Stimulated activated CD4-positive, alpha-beta T cell treated with anti-CD3 and anti-CD28 coated beads, Interleukin-4, amount 100 ng/mL, for 48 hours (primary cell): ENCODE data around the gene JPH3.
"Not testable (repeated sequence)": the region's sequence is repeated elsewhere in the genome, so short reads cannot be mapped to it uniquely, and the experiment has no call there.

ENCODE experiments used
- DNase-seq, 2 donors: peaks; one replicate each; pipeline ENCODE4 v3.0.0-alpha.2; 2020; ENCODE audit warnings: low read depth in 2 of 2

JPH3 gene

GRCh38 chr16:87715658-87716057 is 113.3 kb downstream of the JPH3 start:
- DNase-seq, result no peak

DNA sequence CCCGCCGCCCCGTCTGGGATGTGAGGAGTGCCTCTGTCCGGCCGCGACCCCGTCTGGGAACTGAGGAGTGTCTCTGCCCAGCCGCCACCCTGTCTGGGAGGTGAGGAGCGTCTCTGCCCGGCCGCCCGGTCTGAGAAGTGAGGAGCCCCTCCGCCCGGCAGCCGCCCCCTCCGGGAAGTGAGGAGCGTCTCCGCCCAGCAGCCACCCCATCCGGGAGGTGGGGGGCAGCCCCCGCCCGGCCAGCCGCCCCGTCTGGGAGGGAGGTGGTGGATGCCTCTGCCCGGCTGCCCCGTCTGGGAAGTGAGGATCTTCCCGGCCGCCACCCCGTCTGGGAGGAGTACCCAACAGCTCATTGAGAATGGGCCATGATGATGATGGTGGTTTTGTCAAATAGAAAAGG is 116.5 kb downstream of the JPH3 start:
- not testable (repeated sequence) for DNase-seq

DNA sequence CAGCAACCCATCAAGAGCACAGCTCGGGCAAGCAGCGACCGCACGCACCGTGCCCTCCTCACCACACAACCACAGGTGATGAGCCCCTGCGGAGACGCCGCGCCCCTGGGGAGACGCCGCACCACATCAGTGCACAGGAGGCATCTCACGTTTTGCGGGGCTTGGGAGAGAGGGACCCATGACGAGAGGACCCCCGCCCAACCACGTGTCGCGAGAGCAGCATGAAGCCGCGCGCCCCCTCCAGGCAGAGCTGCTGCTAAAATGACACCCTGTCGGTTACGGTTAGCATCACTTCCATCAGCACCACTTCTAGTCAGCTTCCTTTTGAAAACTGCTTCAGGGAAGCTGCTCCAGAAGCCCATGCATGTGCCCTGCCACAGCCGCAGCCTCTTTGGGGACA is 118.1 kb downstream of the JPH3 start:
- DNase-seq, result no peak

DNA sequence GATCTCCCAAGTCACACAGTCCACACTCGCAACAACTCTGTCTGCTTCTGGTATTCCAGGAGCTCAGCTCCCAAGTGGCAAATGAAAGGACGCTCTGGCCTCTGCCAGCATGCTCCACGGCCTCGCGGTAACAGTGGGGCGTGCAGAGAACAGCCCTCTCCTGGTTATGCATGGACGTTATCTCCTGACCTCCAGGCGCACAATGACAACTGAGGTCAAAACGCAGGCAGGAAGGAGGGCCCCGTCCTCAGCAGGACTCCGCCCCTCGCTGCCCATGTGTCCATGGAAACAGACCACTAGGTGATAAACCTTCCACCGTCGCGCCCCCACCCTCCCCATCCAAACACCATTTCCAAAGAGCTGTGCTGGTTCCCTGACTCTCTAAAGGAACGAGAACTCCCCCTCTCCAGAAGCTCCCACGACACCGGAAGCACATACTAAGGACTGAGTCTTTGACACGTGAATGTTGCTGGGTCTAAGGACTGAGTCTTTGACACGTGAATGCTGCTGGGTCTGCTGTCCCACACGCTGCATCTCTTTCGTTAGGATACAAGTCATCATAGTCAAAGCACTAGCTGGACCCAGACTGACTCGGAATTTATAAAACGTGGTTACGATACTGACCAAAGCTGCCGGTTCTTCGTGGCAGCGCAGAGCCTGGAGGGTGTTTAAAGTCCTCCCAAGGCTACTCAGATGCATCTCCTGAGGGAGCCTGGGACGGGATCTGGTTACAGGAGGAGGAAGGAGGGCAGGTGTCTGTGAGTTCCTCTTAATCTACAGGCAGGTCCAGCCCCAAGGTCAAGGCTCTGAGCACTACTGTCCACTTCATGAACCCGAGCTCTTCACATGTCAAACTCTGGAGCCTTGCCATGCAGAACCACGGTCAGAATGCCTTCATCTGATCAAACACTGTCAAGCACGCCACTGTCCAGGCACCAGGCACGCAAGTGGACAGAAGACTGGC is 119.6 kb downstream of the JPH3 start:
- no peak for DNase-seq

DNA sequence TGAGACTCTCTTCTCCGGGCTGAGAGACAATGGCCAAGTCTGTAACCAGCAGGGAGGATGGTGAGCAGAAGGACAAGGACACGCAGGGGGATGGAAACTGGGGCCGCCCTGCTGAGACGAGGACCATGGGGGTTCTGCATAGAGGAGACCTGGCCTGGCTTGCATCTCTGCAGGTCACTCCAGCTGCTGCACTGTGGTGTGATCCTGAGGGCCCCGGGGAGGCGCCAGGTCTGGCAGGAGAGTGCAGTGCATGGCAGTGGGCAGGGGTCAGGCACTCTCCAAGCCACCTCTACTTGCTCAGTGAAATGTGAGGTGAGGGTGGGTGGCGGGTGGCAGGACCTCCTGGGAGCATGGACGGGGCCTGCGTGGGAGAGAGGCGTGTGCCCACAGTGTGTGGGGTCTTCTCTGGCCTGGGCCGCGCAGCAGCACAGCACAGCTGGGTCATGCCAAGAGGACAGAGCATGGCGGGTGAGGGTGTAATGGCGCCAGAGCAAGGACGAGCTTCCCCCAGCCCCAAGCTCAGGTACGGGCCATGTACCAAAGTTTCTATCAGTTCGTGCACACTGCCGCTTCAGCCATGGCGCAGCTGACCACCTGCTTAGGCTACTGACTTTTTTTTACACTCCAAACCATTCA is 120.4 kb downstream of the JPH3 start:
- DNase-seq, result no peak

GRCh38 chr16:87723226-87723623 is 120.9 kb downstream of the JPH3 start:
- DNase-seq, result no peak

GRCh38 chr16:87724490-87725291 is 122.4 kb downstream of the JPH3 start:
- DNase-seq, result no peak

DNA sequence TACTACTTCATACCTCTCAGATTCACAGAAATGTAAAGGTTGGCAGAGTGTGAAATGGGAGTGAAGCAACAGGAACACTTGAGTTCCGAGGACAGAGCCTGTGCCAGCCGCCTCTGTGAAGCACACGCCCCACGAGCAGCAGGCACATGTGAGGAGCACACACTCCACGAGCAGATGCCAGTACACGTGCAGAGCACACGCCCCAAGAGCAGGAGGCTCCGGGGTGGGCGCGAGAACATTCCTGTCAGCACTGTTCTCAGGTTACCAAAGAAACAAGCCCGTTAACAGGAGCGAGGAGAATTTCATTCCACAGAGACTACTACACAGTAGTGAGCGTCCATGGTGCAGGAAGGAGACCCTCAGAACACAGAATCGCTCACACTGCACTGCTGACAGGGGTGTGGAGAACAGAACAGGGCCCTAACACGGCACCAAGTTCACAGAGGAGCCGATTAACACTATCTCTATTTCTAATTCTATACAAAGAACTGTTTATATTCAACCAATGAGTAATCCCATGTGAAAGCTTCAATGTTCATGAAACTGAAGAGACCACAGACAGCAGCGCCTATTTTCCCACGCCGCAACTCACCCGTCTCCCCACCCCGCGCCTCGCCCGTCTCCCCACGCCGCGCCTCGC is 123.4 kb downstream of the JPH3 start:
- no peak for DNase-seq

DNA sequence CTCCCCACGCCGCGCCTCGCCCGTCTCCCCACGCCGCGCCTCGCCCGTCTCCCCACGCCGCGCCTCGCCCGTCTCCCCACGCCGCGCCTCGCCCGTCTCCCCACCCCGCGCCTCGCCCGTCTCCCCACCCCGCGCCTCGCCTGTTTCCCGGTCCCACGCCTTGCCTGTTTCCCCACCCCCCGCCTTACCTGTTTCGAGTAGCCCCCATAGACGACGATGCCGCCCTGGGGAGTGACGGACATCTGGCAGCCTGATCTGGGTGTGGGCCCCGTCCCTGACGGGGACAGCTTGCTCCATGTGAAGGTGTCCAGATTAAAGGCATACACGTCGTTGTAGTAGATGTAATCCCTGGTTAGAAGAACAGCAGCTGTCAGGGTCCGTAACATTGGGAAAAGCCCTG is 124.3 kb downstream of the JPH3 start:
- DNase-seq, result not testable (repeated sequence)

GRCh38 chr16:87727346-87727745 is 125.0 kb downstream of the JPH3 start:
- no peak for DNase-seq

GRCh38 chr16:87728026-87728425 is 125.7 kb downstream of the JPH3 start:
- DNase-seq, result no peak

DNA sequence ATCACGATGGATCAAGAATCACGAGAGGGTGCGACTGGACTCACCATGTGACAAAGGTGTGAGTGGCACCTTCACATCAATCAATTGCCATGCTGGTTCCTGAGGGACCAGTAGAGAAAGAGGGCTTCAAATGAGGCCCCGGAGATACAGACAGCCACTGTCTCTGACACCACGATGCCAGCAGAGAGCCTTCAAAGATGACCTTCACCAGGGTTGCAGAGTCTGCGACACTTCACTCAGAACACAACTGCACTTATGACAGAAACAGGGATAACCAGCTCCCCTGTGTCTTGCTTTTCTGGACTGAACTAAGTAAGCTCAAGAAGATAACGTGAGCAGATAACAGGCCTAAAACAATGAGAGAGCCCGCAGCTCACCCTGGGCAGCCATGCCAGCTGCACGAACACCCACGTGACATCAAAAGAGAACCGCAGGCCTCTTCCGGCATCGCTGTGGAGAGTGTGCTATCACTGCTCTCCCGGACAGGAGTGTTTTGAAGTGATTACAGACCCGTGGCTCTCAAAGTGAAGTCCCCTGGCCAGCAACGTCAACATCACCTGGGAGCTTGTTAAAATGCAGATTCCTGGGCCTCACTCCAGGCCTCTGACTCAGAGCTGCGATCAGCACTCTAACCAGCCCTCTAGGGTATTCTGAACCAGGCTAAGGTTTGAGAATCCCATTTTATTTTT is 127.1 kb downstream of the JPH3 start:
- no peak for DNase-seq

DNA sequence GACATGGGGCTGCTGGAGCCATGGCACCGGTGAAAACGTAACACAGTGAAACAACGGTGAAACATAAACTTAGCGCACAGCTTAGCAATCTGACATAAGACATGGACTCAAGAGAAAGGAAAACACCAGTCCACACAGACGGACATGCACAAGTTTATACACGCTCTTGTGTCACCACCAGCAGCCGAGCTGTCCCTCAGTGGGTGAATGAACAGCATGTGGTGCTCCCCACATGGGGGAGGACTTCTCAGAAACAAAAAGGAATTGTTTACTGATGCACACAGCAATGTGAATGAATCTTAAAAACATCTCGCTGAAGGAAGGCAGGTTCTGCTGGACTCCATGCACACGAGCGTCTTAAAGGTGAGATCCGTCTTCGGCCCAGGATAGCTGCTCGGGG is 129.3 kb downstream of the JPH3 start:
- DNase-seq, result no peak

DNA sequence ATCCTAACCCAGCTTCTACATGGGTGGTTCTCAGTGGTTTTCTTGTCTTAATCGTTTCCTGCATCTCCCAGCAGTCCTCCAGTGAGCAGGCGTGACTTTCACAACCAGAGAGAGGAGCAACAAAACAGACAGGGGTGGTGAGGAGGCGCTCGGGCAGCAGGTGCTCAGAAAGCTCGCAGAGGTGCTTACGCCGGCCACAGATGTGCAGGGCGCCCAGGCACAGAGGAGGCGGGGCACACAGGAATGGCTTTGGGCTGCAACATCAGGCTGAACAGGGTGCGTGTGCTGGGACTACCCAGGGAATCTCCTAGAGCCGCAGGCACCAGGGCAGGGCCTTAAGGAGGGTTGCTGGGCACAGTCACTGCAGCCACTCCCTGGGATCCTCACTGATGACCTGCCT is 130.9 kb downstream of the JPH3 start:
- no peak for DNase-seq

DNA sequence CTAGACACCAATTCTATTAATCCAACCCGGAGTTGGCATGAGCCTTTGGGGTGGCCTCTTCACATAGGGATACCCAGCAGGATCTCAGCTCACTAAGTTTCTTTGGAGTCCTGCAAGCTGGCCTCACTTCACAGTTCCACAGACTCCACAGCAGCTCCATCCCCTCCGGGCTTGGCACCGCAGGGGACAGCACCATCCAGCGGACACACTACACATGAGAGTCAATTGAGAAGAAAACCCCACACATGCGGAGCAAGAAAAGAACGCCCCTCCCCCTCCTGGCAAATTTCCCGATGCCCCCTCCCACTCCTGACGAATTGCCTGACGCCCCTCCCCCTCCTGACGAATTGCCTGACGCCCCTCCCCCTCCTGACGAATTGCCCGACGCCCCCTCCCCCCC is 132.3 kb downstream of the JPH3 start:
- DNase-seq, result no peak

DNA sequence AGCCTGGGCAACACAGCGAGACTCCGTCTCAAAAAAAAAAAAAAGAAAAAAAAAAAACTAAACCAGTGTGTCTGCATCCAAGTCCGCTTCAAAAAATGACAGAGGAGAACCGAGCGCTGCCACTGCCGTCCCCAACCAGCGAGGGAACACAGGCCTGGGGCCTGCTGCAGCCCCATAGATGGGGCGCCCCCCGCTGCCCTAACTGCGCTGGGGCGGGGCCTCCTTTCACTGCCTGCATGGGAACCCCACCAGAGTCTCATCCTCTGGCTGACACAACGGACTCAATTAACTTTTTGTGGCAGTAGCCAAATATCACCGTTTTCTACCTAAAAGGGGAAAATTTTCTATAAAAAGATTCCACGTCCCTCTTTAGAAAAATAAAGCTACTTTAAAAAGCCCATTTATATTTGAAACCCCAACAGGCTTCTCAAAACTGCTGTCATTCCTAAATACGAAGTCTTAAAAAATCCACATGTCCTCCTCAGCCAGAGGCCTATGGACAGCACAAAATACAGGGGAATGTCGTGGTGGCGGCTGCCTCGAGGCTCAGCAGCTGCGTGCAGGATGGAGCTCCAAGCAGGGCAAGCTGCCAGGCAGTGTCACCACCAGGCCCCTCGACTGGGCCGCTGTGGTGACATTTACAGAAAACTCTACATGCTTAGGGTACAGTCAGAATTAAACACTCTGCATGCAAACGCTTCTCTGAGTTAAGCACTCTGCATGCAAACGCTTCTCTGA is 133.1 kb downstream of the JPH3 start:
- no peak for DNase-seq

- DNase-seq, result no peak
These were observed 133.7 kb downstream of the JPH3 start for GRCh38 chr16:87736008-87736382.

- no peak for DNase-seq
These were observed 137.5 kb downstream of the JPH3 start for GRCh38 chr16:87739801-87740200.

GRCh38 chr16:87740441-87740840 is 138.1 kb downstream of the JPH3 start:
- no peak for DNase-seq

DNA sequence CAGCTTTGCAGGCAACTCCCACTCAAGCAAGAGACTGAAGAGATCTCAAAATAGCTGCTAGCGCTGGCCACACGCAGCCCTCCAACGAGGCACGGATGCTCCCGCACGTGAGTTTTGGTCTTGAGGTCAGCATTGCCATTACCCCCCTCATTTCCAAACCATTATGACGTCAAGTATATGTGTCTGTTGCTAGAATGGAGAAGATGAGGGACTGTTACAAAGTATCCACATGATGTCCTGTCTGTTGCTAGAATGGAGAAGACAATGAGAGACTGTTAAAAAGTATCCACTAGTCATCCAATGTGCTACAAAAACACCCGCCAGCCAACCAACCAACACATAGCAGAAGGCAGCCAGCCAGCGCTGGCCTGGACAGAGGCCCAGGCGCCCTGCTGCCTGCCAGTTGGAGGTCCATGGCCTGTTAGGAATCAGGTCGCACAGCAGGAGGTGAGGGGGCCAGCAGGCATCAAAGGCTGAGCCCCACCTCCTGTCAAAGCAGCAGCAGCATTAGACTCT is 138.7 kb downstream of the JPH3 start:
- no peak for DNase-seq
